GM23338 (cell line): ENCODE measurements around the gene ACADVL. TPM values are rescaled to one million over a fixed set of nuclear protein-coding genes. Genes with fewer than 3 reads are reported as not detected.

Experiments
- ATAC-seq: fragments of 200-7000 bp; cut with Tn5 transposase; 3 replicates; pipeline ENCODE4 v1.9.1; 2020
- DNase-seq: peaks from one replicate; pipeline ENCODE4 v3.0.0-alpha.2; 2015; ENCODE audit warnings: low spot score
- H2AFZ ChIP-seq: fragments of 200-600 bp; sonication (generic); 2 replicates; pipeline ENCODE4 v1.8.0; 2016; ENCODE audit warnings: antibody characterized with exemption, mild to moderate bottlenecking, moderate library complexity
- H3F3A ChIP-seq: fragments of 200-600 bp; sonication (generic); replicated peaks from 2 replicates; pipeline ENCODE4 v1.8.0; 2017; ENCODE audit warnings: antibody characterized with exemption, mixed run types, low read depth
- H3K27ac ChIP-seq: fragments of 200-600 bp; sonication (generic); 2 replicates; pipeline ENCODE4 v1.6.1; 2016; ENCODE audit warnings: low read depth
- H3K27me3 ChIP-seq: fragments of 200-600 bp; sonication (generic); 2 replicates; pipeline ENCODE4 v1.8.0; 2016; ENCODE audit warnings: mild to moderate bottlenecking, mixed run types, moderate library complexity; ENCODE audit not compliant: insufficient read depth
- H3K36me3 ChIP-seq: fragments of 200-600 bp; sonication (generic); 2 replicates; pipeline ENCODE4 v1.8.0; 2016; ENCODE audit warnings: mild to moderate bottlenecking; ENCODE audit not compliant: insufficient read depth
- H3K4me1 ChIP-seq: fragments of 200-600 bp; sonication (generic); 2 replicates; pipeline ENCODE4 v1.8.0; 2016; ENCODE audit warnings: mild to moderate bottlenecking, moderate library complexity; ENCODE audit not compliant: insufficient read depth
- H3K4me2 ChIP-seq: fragments of 200-600 bp; sonication (generic); 2 replicates; pipeline ENCODE4 v1.7.1; 2017; ENCODE audit warnings: mixed run types
- H3K4me3 ChIP-seq: fragments of 200-600 bp; sonication (generic); 2 replicates; pipeline ENCODE4 v1.6.1; 2016; ENCODE audit warnings: mixed run types
- H3K79me2 ChIP-seq: fragments of 200-600 bp; sonication (generic); replicated peaks from 2 replicates; pipeline ENCODE4 v1.8.0; 2017; ENCODE audit warnings: mild to moderate bottlenecking; ENCODE audit not compliant: insufficient read depth
- H3K9me2 ChIP-seq: fragments of 200-600 bp; sonication (generic); 2 replicates; pipeline ENCODE4 v1.8.0; 2017; ENCODE audit not compliant: insufficient read depth
- H4K20me1 ChIP-seq: fragments of 200-600 bp; sonication (generic); replicated peaks from 2 replicates; pipeline ENCODE4 v1.8.0; 2017; ENCODE audit warnings: mild to moderate bottlenecking; ENCODE audit not compliant: insufficient read depth
- H3K27ac Mint-ChIP-seq: 2 replicates; pipeline ENCODE4 v1.8.0; 2020; ENCODE audit warnings: inconsistent platforms, mild to moderate bottlenecking, moderate library complexity, mixed read lengths
- H3K27me3 Mint-ChIP-seq: 3 replicates; pipeline ENCODE4 v1.8.0; 2022; ENCODE audit warnings: low read depth, mild to moderate bottlenecking, moderate library complexity, mixed read lengths, inconsistent platforms; ENCODE audit not compliant: insufficient read depth, poor library complexity
- H3K36me3 Mint-ChIP-seq: 3 replicates; pipeline ENCODE4 v1.8.0; 2021; ENCODE audit warnings: low read depth, mild to moderate bottlenecking, inconsistent platforms, moderate library complexity, mixed read lengths
- H3K4me1 Mint-ChIP-seq: 3 replicates; pipeline ENCODE4 v1.8.0; 2020; ENCODE audit warnings: mild to moderate bottlenecking, inconsistent platforms, mixed read lengths
- H3K4me3 Mint-ChIP-seq: 3 replicates; pipeline ENCODE4 v1.8.0; 2021; ENCODE audit warnings: moderate library complexity, mild to moderate bottlenecking, inconsistent platforms, mixed read lengths
- H3K9me3 Mint-ChIP-seq: 3 replicates; pipeline ENCODE4 v1.8.0; 2020; ENCODE audit warnings: moderate library complexity, mild to moderate bottlenecking, inconsistent platforms, mixed read lengths
- CREB1 ChIP-seq: fragments of 250-450 bp; sonication (Bioruptor Pico); IDR thresholded peaks from 2 replicates; pipeline ENCODE4 v1.5.0; 2020; ENCODE audit warnings: low read depth, mild to moderate bottlenecking, moderate library complexity
- CTCF ChIP-seq, 2 experiments: fragments of 200-600 bp in 1 of 2; sonication (generic) in 1 of 2; conservative IDR thresholded peaks; 2 replicates each; pipeline versions ENCODE4 v1.5.1 to v1.6.1; 2016 to 2017; ENCODE audit warnings: antibody characterized with exemption in 2 of 2, low read depth in 2 of 2, mild to moderate bottlenecking in 2 of 2, moderate library complexity in 1 of 2
- POLR2AphosphoS5 ChIP-seq: IDR thresholded peaks from 2 replicates; pipeline ENCODE4 v1.6.1; 2016; ENCODE audit warnings: antibody characterized with exemption, low read depth
- ZNF331 ChIP-seq: fragments of 250-450 bp; sonication (Bioruptor Pico); IDR thresholded peaks from 2 replicates; pipeline ENCODE4 v1.5.0; 2020; ENCODE audit warnings: low read depth, mild to moderate bottlenecking, moderate library complexity
- ZNF462 ChIP-seq: fragments of 250-450 bp; sonication (Bioruptor Pico); IDR thresholded peaks from 2 replicates; pipeline ENCODE4 v1.5.0; 2020; ENCODE audit warnings: mild to moderate bottlenecking, moderate library complexity
- polyA plus RNA-seq: library from polyadenylated mRNA; unstranded; fragments of >200 nt; fragmentation: Nextera tagmentation; extraction: Ambion mirVana; gene quantifications from 2 replicates; pipeline ENCODE4 v1.2.1, GENCODE V29; 2016
- total RNA-seq: library from RNA; depleted of rRNA; stranded (reverse); fragments of >200 nt; shearing (Covaris generic); gene quantifications from 2 replicates; pipeline ENCODE4 v1.2.3, GENCODE V29; 2014

ACADVL gene
- total and polyA plus RNA-seq, 2 experiments from 2014 or later, result 152 to 156 TPM

GRCh38 chr17:7176841-7177190, 42.9 kb upstream of the ACADVL start:
- H3K9me2 ChIP-seq, result no peaks in the 10 kb centered on the region
- H3K27me3 Mint-ChIP-seq, result peaks cover 17% of the 10 kb centered on the region
- H3K4me1 Mint-ChIP-seq, result peaks cover 12% of the 10 kb centered on the region; the same call in 2 of the 3 replicates
- peak overlapping the region; percentile 99 for H2AFZ ChIP-seq
- H3K27ac ChIP-seq, result no peak overlapping the region
- H3K36me3 Mint-ChIP-seq, result peaks cover 5% of the 10 kb centered on the region; the same call in 2 of the 3 replicates
- no peaks in the 10 kb centered on the region for H4K20me1 ChIP-seq
- peak overlapping the region; percentile 90 for H3K4me3 ChIP-seq
- H3K27ac Mint-ChIP-seq, result no peak overlapping the region
- DNase-seq (peak; percentile 61), ATAC-seq (peak; percentile 39)
- no peaks in the 10 kb centered on the region for H3K79me2 ChIP-seq
- peaks cover 4% of the 10 kb centered on the region; the same call in 1 of the 2 replicates for H3K4me1 ChIP-seq
- no peaks in the 10 kb centered on the region for H3K36me3 ChIP-seq
- H3K4me3 Mint-ChIP-seq, result no peak overlapping the region
- peaks cover 60% of the 10 kb centered on the region for H3K27me3 ChIP-seq
- H3K9me3 Mint-ChIP-seq, result no peaks in the 10 kb centered on the region
- peak overlapping the region; percentile 99 for H3K4me2 ChIP-seq
- peaks cover 21% of the 10 kb centered on the region for H3F3A ChIP-seq
- no peak for TF ChIP-seq CREB1
- TF ChIP-seq ZNF331 (CRISPR knock-in tag), result no peak
- TF ChIP-seq ZNF462 (CRISPR knock-in tag), result no peak

- H3K27me3 ChIP-seq, result peaks cover 58% of the 10 kb centered on the region
- Mint-ChIP-seq H3K27ac (peak overlapping the region; percentile 61), H3K9me3 (no peaks in the 10 kb centered on the region), H3K4me3 (no peak overlapping the region), H3K27me3 (peaks cover 20% of the 10 kb centered on the region), H3K36me3 (peaks cover 4% of the 10 kb centered on the region; the same call in 2 of the 3 replicates), H3K4me1 (peaks cover 12% of the 10 kb centered on the region; the same call in 2 of the 3 replicates)
- DNase-seq, result peak; percentile 95
- H3F3A ChIP-seq, result peaks cover 21% of the 10 kb centered on the region
- no peaks in the 10 kb centered on the region for H3K79me2 ChIP-seq
- peak overlapping the region; percentile 99 for H2AFZ ChIP-seq
- H3K4me1 ChIP-seq, result peaks cover 4% of the 10 kb centered on the region; the same call in 1 of the 2 replicates
- no peaks in the 10 kb centered on the region for H3K9me2 ChIP-seq
- no peaks in the 10 kb centered on the region for H3K36me3 ChIP-seq
- peak overlapping the region; percentile 90 for H3K4me3 ChIP-seq
- peak; percentile 70 for ATAC-seq
- peak overlapping the region; percentile 99 for H3K4me2 ChIP-seq
- no peak overlapping the region for H3K27ac ChIP-seq
- peak; percentile 82 to 87 for TF ChIP-seq CTCF (conservative IDR thresholded peaks at IDR 0.05; ENCODE audit: low read depth in 2 of 2)
- TF ChIP-seq CREB1, result peak; percentile 68
- TF ChIP-seq POLR2AphosphoS5, result no peak; the same call in 1 of the 2 replicates
- no peaks in the 10 kb centered on the region for H4K20me1 ChIP-seq
Measured at GRCh38 chr17:7177191-7177953, 42.4 kb upstream of the ACADVL start.
